Skeletal muscle cell (primary cell): ENCODE data around the gene ABO.
A peak's percentile ranks its signal among the peaks of the same experiment; 100 is the strongest.
"Not testable (repeated sequence)": the region's sequence is repeated elsewhere in the genome, so short reads cannot be mapped to it uniquely, and the experiment has no call there.

Experiments used
- DNase-seq: peaks from one replicate; pipeline ENCODE4 v3.0.0-alpha.2; 2010; ENCODE audit warnings: low read depth
- H3K4me3 ChIP-seq: 2 replicates; pipeline ENCODE4 v1.5.1; 2011; ENCODE audit warnings: low read depth, mild to moderate bottlenecking, control low read depth, low read length, moderate library complexity

ABO gene

DNA sequence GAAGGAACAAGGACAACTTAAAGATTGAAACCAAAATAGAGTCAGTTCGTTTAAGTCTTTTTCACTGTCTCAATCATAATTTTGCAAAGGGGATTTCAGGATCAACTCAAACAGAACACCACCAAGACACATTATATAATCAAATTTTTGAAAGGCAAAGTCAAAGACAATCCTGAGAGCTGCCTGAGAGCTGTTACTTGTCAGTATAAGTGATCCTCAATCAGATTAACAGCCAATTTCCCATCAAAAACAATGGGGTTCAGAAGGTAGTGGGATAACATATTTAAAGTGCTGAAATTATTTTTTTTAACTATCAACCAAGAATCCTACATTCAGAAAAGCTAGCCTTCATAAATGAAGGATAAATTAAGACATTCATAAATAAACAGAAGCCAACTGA lies 19.3 kb upstream of the ABO start:
- no peak for DNase-seq
- no peak overlapping the region for H3K4me3 ChIP-seq

DNA sequence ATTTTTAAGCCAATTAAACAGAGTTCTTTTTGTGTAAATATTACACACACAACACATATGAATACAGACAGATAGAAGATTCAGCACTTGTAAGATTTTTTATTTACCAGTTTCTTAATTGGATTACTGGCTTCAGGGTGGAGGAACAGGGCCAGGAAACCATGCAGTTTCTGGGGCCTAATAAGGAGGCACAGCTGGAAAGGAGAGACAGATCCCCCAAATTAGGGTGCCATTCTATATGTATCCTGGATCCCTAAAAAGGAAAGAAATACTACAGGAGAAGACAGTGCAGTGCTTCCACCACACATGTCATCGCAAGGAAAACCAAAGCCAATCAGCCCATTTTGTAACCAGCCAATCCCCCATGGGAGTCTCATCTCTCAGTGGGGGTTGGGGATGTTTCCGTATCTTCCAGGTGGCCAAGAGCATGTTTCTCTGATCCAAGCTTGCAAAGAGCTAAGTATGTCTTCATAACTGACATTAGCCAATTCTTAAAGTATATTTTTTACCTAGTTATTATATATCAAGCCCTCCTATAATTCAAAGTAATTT lies 15.8 kb upstream of the ABO start:
- DNase-seq = no peak
- H3K4me3 ChIP-seq = no peak overlapping the region

DNA sequence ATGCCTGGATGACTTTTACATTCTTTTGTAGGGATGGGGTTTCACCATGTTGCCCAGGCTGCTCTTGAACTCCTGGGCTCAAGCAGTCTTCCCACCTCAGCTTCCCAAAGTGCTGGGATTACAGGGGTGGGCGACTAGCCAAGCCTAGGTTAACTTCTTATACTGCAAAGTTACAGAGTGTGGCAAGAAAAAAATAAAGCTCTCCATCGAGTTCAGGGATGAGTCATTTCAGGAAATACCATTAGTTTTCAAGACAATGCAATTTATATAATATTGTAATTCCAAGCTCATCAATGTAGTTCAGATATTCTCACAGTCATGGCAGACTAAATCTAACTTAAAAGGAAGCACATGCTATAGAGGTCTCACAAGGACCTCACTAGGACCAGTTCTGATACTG lies 11.5 kb upstream of the ABO start:
- DNase-seq = peak; percentile 4
- no peak overlapping the region for H3K4me3 ChIP-seq

DNA sequence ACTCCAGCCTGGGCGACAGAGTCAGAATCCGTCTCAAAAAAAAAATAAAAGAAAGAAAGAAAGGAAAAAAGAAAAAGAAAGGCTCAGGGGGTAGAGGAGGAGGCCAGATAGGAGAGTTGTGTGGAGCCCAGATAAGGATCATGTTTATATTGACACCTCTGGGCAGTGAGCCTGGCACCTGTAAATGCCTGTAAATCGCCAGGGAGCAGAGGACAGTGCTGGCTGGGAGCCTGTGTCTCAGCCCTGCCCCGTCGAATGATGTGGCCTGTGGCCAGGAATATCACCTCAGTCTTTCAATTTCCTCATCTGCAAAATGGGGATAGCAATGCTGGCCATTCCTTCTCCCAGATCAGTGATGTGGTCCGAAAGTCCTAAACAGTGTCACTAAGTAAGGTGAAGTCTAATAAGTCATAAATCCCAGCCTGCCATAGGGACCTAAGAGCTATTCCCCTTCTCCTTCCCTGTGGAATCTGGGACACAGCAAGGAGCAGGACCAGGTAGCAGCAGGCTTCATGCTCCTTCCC lies 10.3 kb upstream of the ABO start:
- no peak for DNase-seq
- H3K4me3 ChIP-seq = no peak overlapping the region

DNA sequence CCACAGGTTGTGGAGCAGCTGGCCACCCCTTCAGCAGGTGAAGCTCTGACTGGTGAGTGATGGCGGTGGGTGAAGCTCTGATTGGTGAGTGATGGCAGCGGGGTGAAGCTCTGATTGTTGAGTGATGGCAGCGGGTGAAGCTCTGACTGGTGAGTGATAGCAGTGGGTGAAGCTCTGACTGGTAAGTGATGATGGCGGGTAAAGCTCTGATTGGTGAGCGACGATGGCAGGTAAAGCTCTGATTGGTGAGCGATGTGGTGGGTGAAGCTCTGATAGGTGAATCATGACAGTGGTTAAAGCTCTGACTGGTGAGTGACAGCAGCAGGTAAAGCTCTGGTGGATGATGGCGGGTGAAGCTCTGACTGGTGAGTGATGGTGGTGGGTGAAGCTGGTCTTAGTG lies 9.4 kb upstream of the ABO start:
- H3K4me3 ChIP-seq = no peak overlapping the region
- DNase-seq = no peak

DNA sequence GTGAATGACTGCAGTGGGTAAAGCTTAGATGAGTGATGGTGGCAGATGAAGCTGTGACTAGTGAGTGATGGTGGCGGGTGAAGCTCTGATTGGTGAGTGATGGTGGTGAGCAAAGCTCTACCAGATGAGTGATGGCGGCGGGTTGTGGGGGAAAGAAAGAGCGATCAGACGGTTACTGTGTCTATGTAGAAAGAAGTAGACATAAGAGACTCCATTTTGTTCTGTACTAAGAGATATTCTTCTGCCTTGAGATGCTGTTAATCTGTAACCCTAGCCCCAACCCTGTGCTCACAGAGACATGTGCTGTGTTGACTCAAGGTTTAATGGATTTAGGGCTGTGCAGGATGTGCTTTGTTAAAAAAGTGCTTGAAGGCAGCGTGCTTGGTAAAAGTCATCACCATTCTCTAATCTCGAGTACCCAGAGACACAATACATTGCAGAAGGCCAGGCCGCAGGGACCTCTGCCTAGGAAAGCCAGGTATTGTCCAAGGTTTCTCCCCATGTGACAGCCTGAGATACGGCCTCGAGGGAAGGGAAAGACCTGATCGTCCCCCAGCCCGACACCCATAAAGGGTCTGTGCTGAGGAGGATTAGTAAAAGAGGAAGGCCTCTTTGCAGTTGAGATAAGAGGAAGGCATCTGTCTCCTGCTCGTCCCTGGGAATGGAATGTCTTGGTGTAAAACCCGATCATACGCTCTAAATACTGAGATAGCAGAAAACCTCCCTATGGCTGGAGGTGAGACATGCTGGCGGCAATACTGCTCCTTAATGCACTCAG lies 8.4 kb upstream of the ABO start:
- H3K4me3 ChIP-seq, DNase-seq: not testable (repeated sequence)

DNA sequence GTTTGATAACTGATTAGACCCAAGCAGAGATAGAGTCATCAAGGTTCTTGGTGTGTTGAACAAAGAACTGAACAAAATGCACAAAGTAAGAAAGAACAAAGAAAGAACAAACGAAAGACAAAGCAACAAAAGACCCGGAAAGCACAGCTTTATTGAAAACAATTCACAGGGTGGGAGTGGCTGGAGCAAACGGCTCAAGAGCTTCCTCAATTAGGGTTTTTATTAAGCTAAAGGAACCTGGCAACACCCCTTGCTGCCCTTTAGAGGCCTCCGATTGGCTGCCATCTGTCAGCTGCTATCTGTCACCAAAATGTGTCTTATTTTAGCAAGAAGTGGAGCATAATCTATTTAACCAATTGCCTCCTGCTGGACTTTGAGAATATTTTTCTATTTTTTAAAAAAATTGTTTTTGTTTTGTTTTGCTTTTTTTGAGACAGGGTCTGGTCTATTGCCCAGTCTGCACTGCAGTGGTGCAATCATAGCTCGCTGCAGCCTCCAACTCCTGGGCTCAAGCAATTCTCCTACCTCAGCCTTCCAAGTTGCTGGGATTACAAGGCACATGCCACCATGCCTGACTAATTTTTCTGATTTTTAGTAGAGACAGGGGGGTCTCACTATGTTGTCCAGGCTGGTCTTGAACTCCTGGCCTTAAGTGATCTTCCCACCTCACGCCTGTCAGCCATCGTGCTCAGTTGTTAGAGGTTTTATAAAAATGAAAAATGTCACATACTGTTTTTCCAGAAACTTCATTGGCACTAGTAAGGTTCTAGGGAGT lies 7.7 kb upstream of the ABO start:
- no peak for DNase-seq
- no peak overlapping the region for H3K4me3 ChIP-seq

DNA sequence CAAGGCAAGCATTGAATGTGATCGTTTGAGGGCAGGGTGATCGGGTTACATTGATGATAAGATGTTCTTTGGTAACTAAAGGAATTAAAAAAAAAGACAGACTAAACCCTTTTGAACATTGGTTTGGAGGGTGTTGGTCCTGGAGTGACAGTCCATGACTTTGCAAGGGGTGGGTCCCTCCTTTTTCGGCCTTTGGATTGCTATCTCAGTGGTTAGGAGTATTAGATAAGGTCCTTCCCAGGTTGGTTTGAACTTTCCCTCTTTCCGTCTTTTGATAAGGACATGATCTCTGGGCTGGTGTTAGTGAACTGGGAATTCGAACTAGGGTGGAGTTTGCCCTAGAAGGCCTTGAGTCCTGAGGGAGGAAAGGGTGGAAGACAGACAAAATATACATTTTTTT lies 5.4 kb upstream of the ABO start:
- DNase-seq = no peak

DNA sequence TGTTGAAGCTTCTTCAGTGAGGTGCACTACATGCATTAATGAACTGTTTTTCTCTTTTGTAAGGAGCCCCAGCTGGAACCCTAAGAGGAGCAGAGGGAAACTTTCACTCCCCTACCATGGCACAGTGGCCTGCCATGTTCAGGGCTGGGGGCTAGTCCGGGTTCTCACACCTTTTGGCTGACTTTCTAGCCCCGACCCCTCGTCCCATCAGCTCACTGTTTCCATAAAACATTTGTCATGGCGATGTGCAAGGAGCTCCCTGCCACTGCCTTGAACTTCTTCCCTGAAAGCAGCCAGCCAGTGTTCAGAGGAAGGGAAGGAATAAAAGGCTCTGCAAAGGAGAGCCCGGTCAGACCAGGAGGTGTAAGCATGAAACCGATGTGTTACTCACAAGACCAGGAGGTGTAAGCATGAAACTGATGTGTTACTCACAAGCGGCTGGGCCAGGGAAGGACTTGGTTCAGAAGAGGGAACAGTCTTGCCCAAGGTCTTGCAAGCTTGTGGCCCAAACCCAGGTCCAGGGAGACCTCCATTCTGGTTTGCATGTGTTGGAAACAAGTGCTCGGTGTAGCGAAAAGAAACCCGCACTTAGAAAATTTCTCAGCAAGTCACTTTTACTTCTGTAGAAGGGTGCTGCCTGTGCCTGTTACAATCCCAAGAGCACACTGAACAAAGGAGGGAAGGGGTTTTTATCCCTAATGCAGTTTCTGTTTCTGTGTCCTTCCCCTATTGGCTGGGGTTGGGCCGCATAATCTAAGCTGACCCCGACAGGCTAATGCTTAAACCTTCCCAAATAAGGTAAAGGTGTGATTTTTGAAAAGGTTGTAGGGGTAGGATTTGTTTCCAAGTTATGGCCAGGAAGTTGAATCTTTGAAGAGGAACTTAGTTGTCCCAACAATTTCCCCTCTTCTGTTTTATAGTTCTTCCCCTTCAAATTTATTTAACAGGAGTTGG lies 3.4 kb upstream of the ABO start:
- no peak overlapping the region for H3K4me3 ChIP-seq
- DNase-seq = no peak

More for the DNA sequence above, 5.4 kb upstream of the ABO start:
- H3K4me3 ChIP-seq = no peak overlapping the region

DNA sequence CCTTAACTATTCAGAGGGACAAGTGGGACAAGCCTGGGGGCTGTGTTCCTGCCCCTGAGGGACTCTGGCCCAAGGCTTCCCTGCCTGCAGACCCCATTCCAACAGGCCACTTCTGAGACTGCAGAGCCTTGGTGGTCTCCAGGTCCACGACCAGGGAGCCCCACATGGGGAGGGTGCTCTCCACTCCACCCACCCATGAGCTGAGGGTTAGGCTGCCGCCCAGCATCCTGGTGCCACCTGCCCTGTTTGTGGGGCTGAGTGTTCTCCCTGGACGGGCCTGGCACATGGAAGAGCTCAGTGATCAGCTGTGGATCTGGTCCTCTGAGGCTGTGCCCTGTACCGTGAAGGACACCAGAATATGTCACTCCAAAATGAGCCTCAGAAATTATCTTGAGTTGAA lies 2.5 kb upstream of the ABO start:
- no peak for DNase-seq
- no peak overlapping the region for H3K4me3 ChIP-seq

DNA sequence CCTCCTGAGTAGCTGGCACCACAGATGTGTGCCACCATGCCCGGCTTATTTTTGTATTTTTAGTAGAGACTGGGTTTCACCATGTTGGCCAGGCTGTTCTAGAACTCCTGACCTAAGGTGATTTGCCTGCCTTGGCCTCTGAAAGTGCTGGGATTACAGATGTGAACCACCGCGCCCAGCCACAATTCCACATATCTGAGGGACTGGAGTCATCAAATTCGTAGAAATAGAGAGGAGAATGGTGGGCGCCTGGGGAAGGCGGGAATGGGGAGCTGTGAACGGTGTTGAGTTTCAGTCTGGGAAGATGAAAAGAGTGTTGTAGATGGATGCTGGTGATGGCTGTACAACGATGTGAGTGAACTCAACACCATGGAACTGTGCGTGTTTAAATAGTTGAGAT lies 1.9 kb upstream of the ABO start:
- DNase-seq = no peak
- no peak overlapping the region for H3K4me3 ChIP-seq

DNA sequence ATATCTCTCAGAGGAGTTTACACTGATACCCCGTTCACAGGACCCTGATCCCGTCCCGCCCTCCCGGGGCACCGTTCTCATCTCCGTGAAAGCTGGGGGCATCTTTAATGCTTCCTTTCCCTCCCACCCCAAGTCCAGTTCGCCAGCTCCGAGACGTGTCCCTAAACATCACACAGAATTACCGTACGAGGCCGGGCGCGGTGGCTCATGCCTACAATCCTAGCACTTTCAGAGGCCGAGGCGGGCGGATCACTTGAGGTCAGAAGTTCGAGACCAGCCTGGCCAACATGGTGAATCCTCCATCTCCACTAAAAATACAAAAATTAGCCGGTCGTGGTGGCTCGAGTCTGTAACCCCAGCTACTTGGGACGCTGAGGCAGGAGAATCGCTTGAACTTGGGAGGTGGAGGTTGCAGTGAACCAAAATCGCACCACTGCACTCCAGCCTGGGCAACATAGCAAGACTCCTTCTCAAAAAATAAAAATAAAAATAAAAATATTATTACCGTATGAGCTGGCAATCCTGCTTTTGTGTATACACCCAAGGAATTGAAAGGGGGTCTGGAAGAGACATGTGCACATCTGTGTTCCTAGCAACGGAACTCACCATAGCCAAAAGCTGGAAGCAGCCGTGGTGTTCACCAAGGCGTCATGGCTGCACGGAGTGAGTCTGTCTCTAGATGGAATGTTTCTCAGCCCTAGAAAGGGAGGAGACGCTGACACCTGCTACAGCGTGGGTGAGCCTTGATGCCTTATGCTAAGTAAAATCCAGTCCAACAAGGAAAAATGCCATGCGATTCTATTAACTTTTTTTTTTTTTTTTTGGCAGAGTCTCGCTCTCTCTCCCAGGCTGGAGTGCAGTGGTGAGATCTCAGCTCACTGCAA lies 1.2 kb upstream of the ABO start:
- no peak overlapping the region for H3K4me3 ChIP-seq
- no peak for DNase-seq

DNA sequence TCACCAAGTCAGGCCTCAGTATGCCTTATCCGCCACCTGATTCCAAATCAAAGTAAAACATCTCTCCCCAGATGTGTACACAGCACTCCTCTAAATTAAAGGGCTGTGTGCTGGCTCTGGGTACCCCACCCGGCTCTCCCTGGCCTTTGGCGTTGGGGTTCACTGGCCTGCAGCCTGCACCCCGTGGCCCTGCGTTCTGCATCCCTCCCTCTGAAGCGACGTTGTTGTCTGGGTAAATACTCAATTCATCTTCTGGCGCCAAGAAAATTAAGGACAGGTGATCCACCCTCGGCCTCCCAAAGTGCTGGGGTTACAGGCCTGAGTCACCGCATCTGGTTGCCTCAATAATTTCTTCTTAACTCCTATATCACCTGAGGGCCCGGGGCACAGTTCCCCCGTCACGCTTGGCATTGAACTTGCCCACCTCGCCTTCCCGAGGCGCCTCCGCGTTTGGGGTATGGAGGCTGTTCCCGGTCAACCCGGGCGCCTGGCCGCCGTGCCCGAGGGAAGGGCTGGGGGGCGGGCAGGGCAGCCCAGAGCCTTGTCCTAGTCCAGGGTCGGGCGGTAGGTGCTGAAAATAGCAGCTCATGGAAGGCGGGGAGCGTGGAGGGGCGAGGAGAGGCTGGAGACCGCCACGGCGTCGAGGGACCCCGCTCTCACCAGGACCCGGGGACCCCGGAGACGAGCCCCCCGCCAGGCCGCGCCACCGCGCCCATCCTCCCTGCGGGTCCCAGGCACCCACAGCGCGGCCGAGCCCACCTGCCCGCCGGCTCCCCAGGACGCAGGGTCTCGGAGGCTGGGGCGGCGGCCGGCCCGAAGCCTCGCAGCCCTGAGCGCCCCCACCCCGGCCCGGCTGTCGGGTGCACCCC lies 531 bp downstream of the ABO start:
- DNase-seq = no peak
- H3K4me3 ChIP-seq = no peak overlapping the region

DNA sequence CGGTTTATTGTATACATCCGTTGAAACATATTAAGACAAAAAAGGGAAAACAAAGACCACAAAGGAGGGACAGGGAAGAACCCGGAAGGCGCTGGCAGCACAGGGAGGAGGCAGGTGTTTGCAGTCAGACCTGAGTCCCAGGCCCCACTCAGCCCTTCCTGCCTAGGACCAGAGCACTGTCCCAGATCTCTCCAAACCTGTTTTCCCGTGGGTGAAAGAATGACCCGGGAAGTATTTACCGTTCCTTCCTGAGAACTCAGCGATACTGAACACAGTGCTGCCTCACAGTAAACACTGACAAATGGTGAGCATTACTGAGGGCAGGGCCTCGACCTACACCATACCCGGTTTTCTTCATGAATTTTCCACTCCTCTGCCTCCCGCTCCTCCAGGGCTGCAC lies 1.2 kb downstream of the ABO start:
- no peak for DNase-seq
- H3K4me3 ChIP-seq = no peak overlapping the region

DNA sequence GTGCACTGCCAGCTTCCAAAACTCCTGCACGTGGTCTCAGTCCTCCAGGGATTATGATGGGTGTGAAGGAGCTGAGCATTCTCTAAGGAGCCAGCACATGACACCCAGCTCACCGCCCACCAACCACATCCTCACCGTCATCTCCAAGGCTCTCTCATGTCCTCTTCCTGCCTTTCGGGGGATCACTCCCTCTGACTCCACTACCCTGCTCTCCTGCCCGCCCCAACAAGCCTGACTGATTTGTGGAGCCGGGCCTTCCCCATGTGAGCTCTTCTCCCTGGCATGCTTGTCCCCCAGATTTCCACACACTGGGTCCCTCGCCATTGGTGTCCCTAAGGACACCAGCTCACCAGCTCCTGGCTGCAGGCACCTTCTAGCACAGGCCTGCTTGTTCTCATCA lies 1.9 kb downstream of the ABO start:
- no peak for DNase-seq
- H3K4me3 ChIP-seq = no peak overlapping the region

DNA sequence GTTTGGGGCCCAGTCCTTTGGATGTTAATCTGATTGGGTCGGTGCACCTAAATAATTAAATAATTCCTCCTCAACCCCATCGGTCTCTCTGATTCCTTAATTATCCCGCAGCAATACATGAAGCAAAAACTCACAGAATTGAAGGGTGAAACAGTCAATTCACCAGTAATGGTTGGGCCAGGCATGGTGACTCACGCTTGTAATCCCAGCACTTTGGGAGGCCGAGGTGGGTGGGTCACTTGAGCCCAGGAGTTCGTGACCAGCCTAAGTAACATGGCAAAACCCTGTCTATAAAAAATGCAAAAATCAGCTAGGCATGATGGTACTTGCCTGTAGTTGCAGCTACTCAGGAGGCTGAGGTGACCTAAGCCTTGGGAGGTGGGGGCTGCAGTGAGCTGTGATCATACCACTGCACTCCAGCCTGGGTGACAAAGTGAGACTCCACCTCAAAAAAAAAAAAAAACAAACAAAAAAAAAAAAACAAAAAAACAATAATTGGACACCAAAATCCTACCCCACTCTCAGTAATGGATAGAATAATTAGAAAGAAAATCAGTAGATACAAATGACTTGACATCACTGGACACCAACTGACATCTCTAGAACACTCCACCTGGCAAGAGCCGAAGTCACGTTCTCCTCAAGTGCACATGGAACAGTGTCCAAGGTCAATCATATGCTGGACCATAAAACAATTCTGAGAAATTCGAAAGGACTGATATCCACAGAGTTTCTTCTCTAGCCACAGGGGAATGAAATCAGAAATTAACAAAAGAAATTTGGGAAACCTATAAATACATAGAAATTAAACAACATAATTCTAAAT lies 5.3 kb downstream of the ABO start:
- no peak for DNase-seq
- no peak overlapping the region for H3K4me3 ChIP-seq

DNA sequence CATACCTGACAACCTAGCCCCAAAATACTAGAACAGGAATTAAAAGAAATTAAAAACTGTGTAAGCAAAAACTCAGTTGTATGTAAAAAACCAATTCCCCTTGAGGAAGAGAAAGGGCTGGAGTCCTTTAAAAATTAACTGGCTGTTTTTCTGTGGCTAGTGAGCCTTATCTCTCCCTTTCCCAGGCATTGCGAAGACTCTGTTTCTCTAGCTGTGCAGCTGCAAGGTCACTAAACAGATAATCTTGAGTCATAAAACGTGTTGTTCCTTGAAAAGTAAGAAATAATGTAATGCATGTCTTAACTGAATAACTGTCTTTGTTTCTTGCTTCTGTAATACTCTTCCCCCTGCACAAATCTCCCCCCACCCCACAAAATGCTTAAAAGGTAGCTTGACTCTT lies 5.9 kb downstream of the ABO start:
- H3K4me3 ChIP-seq, DNase-seq: not testable (repeated sequence)
